Small intestine (tissue), 7 donors: ENCODE measurements around the gene LRPAP1. TPM values are rescaled to one million over a fixed set of nuclear protein-coding genes. Genes with fewer than 3 reads are reported as not detected.
"Not testable (repeated sequence)": the region's sequence is repeated elsewhere in the genome, so short reads cannot be mapped to it uniquely, and the experiment has no call there.

Experiments used
- DNase-seq, 2 donors: peaks; one replicate each; pipeline versions ENCODE4 v3.0.0 to v3.0.0-alpha.2; 2013
- FAIRE-seq: peaks from 2 replicates; lab custom pipeline; 2012; peaks lifted over from hg19 to GRCh38; lab: Jason Lieb, UNC
- H3K27ac ChIP-seq, 3 donors: one replicate each; pipeline ENCODE4 v1.5.1; 2013; ENCODE audit warnings: low read length in 2 of 3, mild to moderate bottlenecking in 2 of 3, control low read depth in 1 of 3, inconsistent platforms in 1 of 3, low read depth in 1 of 3, moderate library complexity in 1 of 3
- H3K27me3 ChIP-seq, 3 donors: one replicate each; pipeline ENCODE4 v1.6.1; 2013; ENCODE audit warnings: low read length in 3 of 3, inconsistent platforms in 1 of 3; ENCODE audit not compliant: control insufficient read depth in 3 of 3, insufficient read depth in 3 of 3
- H3K36me3 ChIP-seq, 3 donors: one replicate each; pipeline ENCODE4 v1.6.1; 2013; ENCODE audit warnings: low read length in 3 of 3, inconsistent platforms in 1 of 3, low read depth in 1 of 3, mild to moderate bottlenecking in 1 of 3, moderate library complexity in 1 of 3; ENCODE audit not compliant: control insufficient read depth in 3 of 3, insufficient read depth in 2 of 3
- H3K4me1 ChIP-seq, 3 donors: one replicate each; pipeline ENCODE4 v1.6.1; 2013; ENCODE audit warnings: low read length in 2 of 3, inconsistent platforms in 1 of 3, low read depth in 1 of 3, mild to moderate bottlenecking in 1 of 3, moderate library complexity in 1 of 3; ENCODE audit not compliant: control insufficient read depth in 3 of 3, insufficient read depth in 2 of 3
- H3K4me3 ChIP-seq, 3 donors: one replicate each; pipeline ENCODE4 v1.5.1; 2013; ENCODE audit warnings: low read length in 3 of 3, control low read depth in 1 of 3, inconsistent platforms in 1 of 3, low read depth in 1 of 3, mild to moderate bottlenecking in 1 of 3, moderate library complexity in 1 of 3
- H3K9me3 ChIP-seq, 2 donors: one replicate each; pipeline ENCODE4 v1.6.1; 2013; ENCODE audit warnings: low read depth in 1 of 2, low read length in 1 of 2; ENCODE audit not compliant: control insufficient read depth in 2 of 2, insufficient read depth in 1 of 2
- WGBS, 3 donors: extraction: QIAGEN DNeasy Blood & Tissue Kit; methylation state at CpG; one replicate each; pipeline ENCODE4 v1.1.7; 2013; 5-methylcytosine and 5-hydroxymethylcytosine counted together
- polyA plus RNA-seq, 4 donors: library from polyadenylated mRNA; stranded (reverse) in 3 of 4; unstranded in 1 of 4; fragments of 200-250 nt in 3 of 4; fragments of 120-200 nt in 1 of 4; gene quantifications; one replicate each; pipeline versions ENCODE4 v1.2.1 to v1.2.3, GENCODE V29; 2013
- donor health status: healthy with polysubstance abuse.
- donor health status: control.
- donor health status: control.
- donor health status: Bipolar disorder and iron deficiency.
- donor health status: healthy.

The LRPAP1 gene
- polyA plus RNA-seq, 4 donors: 20.1 to 268 (median 69.6) TPM

- H3K27ac ChIP-seq: peak overlapping the region in 2 of 3 donors; percentile 42 to 87
- FAIRE-seq: not testable (repeated sequence)
- DNase-seq: peak; percentile 88 to 92
Observed at GRCh38 chr4:3576533-3577207, 44.4 kb upstream of the LRPAP1 start.

GRCh38 chr4:3575426-3576369 lies 43.5 kb upstream of the LRPAP1 start:
- 77 to 83% (median 78%) methylated on average over 16 to 19 of the region's 19 CpGs for WGBS, 3 donors
- not testable (repeated sequence) for H3K9me3 ChIP-seq, H3K36me3 ChIP-seq, H3K4me3 ChIP-seq, H3K27me3 ChIP-seq, FAIRE-seq
- peak; percentile 9 to 16 for DNase-seq
- Histone ChIP-seq H3K27ac (peak overlapping the region in 2 of 3 donors; percentile 42 to 87), H3K4me1 (peaks cover 0 to 11% (median 0%) of the 10 kb centered on the region in 3 donors)

More at GRCh38 chr4:3576533-3577207, 44.4 kb upstream of the LRPAP1 start:
- Histone ChIP-seq H3K4me3 (peak overlapping the region in 2 of 3 donors; percentile 37 to 42), H3K4me1 (peaks cover 0 to 11% (median 0%) of the 10 kb centered on the region in 3 donors)
- WGBS, 3 donors: 26 to 67% (median 35%) methylated on average over 17 to 21 of the region's 21 CpGs
- H3K9me3 ChIP-seq, H3K36me3 ChIP-seq, H3K27me3 ChIP-seq: not testable (repeated sequence)

GRCh38 chr4:3574865-3575264 lies 42.6 kb upstream of the LRPAP1 start:
- not testable (repeated sequence) for H3K27me3 ChIP-seq, FAIRE-seq, H3K4me3 ChIP-seq, H3K9me3 ChIP-seq, H3K36me3 ChIP-seq, DNase-seq, H3K27ac ChIP-seq
- 74 to 84% (median 78%) methylated on average over 9 of the region's 9 CpGs for WGBS, 3 donors
- peaks cover 0 to 11% (median 0%) of the 10 kb centered on the region in 3 donors for H3K4me1 ChIP-seq

GRCh38 chr4:3574346-3574745 lies 42.1 kb upstream of the LRPAP1 start:
- FAIRE-seq, H3K27ac ChIP-seq: not testable (repeated sequence)
- 86 to 93% (median 92%) methylated on average over 20 of the region's 20 CpGs for WGBS, 3 donors

GRCh38 chr4:3573131-3573530 lies 40.9 kb upstream of the LRPAP1 start:
- Histone ChIP-seq H3K4me1 (peaks cover 0 to 11% (median 0%) of the 10 kb centered on the region in 3 donors), H3K27ac (no peak overlapping the region), H3K27me3 (no peaks in the 10 kb centered on the region), H3K36me3 (no peaks in the 10 kb centered on the region), H3K4me3 (no peak overlapping the region), H3K9me3 (no peaks in the 10 kb centered on the region)
- WGBS, 3 donors: 88 to 91% (median 90%) methylated on average over 12 of the region's 12 CpGs
- no peak for DNase-seq
- FAIRE-seq: no peak

More at GRCh38 chr4:3574346-3574745, 42.1 kb upstream of the LRPAP1 start:
- not testable (repeated sequence) for DNase-seq, H3K9me3 ChIP-seq, H3K4me3 ChIP-seq, H3K27me3 ChIP-seq, H3K36me3 ChIP-seq
- H3K4me1 ChIP-seq: peaks cover 0 to 11% (median 0%) of the 10 kb centered on the region in 3 donors

GRCh38 chr4:3572363-3572762 lies 40.1 kb upstream of the LRPAP1 start:
- DNase-seq (no peak), FAIRE-seq (no peak)
- H3K4me3 ChIP-seq: no peak overlapping the region
- H3K4me1 ChIP-seq: peaks cover 0 to 11% (median 0%) of the 10 kb centered on the region in 3 donors
- no peaks in the 10 kb centered on the region for H3K36me3 ChIP-seq
- H3K9me3 ChIP-seq: no peaks in the 10 kb centered on the region
- no peak overlapping the region for H3K27ac ChIP-seq
- no peaks in the 10 kb centered on the region for H3K27me3 ChIP-seq
- 70 to 85% (median 72%) methylated on average over 12 to 13 of the region's 13 CpGs for WGBS, 3 donors

- 82 to 92% (median 88%) methylated on average over 11 of the region's 11 CpGs for WGBS, 3 donors
- Histone ChIP-seq H3K27me3 (no peaks in the 10 kb centered on the region), H3K36me3 (no peaks in the 10 kb centered on the region), H3K4me3 (no peak overlapping the region), H3K9me3 (no peaks in the 10 kb centered on the region), H3K27ac (no peak overlapping the region), H3K4me1 (peaks cover 0 to 11% (median 0%) of the 10 kb centered on the region in 3 donors)
- no peak for DNase-seq
- FAIRE-seq: no peak
Observed at GRCh38 chr4:3571921-3572320, 39.7 kb upstream of the LRPAP1 start.

GRCh38 chr4:3570923-3571322 lies 38.7 kb upstream of the LRPAP1 start:
- H3K27ac ChIP-seq, FAIRE-seq, H3K4me3 ChIP-seq, DNase-seq, H3K27me3 ChIP-seq, H3K4me1 ChIP-seq, H3K9me3 ChIP-seq, H3K36me3 ChIP-seq: not testable (repeated sequence)
- WGBS, 3 donors: 68 to 73% (median 68%) methylated on average over 15 of the region's 15 CpGs
